NOMO-1 (cell line): ENCODE measurements around the gene ARL5C.
"Not testable (repeated sequence)": the region's sequence is repeated elsewhere in the genome, so short reads cannot be mapped to it uniquely, and the experiment has no call there.

Source experiments
- DNase-seq, 2 experiments: peaks; one replicate each; lab custom pipeline; 2025; ENCODE audit not compliant: unreplicated experiment in 2 of 2; lab: John Stamatoyannopoulos, UW

The ARL5C gene

DNA sequence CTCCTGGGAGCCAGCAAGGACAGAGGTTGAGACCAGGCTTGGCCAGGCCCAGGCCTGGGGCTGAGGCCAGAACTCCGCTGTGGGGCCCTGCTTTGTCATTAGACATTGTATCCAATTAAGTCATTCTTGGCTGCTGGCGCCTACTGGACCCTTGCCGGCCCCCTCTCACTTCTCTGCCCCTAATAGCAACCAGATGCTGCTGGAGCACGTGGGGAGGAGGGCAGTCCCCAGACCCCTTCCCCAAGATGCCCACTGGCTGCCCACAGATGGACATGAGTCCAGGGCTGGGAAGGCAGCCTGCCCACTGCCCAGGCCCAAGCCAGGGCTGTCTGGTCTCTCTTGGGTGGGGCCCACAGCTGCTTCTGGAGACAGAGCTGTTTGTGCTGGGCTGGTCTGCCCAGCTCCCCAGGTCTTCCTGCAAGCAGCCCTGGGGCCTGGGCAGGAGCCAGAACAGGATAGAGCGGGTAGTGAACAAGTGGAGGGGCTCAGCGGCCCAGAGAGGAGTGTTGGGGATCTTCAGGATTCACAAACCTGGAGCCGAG, 22.3 kb downstream of the ARL5C start:
- no peak for DNase-seq

DNA sequence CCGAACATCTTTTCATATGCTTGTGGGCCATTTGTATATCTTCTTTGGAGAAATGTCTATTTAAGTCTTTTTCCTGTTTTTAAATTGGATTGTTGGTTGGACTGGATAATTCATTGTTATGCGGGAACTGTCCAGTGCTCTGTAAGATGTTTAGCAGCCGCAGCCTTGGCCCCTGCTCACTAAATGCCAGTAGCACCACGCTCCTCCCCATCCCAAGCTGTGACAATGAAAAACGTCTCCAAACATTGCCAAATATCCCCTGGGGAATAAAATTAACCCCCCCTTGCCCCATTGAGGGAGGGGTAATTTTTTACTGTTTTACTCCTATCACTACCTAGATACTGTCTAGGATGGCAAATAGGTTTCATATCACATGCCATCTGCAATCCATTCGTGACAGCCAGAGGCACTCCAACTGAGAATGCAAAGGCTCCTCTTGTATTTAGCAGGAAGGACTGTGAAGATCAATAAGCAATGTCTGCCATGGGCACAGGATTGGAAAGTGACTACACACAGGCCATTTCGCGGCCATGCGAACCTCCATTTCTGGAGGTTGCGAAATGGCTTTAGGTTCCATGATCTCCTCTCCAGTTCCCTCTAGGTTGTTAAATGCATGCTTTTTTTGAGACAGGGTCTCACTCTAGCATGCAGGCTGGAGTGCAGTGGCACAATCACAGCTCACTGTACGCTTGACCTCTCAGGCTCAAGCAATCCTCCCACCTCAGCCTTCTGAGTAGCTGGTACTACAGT, 23.9 kb downstream of the ARL5C start:
- no peak for DNase-seq

DNA sequence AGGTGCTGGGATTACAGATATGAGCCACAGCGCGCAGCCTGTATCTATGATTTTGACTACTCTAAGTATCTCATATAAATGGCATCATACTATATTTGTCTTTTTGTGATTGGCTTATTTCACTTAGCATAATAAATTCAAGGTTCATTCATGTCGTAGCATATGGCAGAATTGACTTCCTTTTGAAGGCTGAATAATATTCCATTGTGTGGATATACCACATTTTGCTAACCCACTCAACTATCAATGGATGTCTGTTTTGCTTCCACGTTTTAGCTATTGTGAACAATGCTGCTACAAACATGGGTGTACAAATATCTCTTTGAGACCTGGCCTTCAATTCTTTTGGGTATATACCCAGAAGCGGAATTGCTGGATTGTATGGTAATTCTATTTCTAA, 24.7 kb downstream of the ARL5C start:
- no peak for DNase-seq

DNA sequence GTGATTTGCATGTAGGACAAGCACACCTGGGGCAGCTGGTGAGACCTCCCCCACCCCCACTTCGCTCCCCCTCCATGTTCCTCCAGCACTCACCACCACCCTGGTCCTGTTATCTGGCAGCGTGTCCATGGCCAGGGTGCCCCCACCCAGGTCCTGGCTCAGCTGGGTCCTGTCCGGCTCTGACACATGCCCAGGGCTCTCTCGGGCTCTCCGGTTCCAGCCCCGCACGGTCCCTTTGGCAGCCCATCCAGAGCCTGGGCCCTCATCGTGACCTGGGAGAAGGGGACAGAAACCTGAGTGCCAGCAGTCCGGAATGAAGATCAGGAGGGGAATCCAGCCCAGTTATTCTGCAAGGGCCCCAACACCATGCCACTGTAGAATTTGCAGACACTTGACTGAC, 26.4 kb downstream of the ARL5C start:
- no peak for DNase-seq

DNA sequence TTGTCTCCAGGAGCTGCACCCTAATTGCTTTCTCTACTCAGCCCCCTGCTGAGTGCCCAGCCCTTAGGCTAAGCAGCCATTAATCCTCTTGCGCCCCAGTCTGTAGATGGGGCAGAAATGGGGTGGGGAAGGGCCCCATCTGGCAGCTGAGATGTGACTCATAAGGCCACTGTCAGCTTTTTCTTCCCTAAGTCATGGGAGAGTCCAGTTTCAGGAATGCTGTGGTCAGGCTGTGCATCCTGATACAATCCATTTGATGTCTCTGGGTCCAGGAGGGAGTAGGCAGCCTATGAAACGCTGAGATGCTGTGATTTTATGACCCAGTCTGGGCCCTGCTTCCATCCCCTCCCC, 26.8 kb downstream of the ARL5C start:
- no peak for DNase-seq

DNA sequence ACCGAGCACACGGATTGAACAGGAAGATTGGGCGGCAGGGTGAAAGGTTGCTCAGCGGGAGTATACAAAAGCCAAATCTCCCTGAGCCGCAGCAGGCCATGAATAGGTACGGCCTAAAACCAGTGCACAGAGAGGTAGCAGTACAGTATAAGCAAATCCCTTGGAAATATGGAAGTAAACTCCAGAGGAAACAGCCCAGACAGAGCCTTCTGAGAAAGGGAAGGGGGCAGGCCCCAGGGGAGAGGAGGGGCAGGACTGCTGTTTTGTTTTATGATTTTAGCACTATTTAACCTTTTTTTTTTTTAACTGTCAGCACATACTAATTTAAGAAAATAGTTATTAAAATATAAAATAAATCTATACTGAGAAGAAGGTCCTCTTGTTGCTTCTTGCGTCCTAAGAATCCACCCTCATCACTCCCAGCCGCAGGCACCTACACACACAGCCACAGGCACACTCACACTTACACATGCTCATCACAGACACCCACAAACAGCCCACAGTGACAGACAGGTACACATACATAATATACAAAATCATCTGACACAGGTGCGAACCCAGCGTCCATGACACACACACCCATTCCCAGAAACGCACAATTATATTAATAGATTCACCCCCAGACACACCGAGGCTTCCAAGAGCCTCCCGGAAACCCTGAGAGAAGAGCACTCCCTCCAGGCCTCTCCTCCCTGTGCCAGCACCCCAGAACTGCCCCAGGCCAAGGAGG, 27.4 kb downstream of the ARL5C start:
- no peak for DNase-seq

DNA sequence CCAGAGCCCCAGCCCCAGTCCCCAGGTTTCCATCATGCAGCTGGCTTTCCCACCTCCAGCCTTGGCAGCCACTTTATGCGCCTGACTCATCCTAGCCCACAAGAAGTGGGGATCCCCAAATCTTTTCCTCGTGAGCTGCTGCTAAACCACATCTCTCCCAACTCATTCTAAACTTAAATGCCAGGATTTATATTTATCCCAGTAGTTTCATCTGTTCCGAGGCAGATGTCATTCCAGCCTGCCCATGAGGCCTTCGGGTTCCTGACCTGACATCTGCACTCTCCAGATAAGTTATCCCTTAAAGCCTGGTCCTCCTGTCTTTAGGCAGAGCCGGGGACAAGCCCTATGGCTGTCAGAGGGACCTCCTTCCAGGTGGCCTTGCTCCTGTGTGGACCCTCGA, 31.1 kb downstream of the ARL5C start:
- DNase-seq, result no peak

DNA sequence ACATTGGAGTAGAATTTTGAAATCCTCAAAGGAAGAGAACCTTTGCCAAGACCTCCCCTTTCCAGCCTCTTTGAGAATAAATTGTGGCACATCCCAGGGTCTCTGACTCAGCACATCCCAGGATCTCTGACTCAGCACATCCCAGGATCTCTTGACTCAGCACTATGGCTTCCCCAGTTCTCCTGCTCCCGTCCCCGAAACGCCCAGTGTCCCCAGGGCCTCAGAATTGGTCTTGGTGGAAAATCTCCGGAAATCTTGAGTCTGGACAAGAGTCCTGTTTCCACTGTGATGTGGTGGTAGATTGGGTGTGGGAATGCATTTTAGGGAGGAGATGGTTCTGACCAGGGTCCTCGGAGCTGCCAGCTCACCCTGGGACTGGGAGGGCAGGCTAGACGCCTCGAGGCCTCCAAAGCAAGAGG, 33.8 kb downstream of the ARL5C start:
- no peak for DNase-seq

DNA sequence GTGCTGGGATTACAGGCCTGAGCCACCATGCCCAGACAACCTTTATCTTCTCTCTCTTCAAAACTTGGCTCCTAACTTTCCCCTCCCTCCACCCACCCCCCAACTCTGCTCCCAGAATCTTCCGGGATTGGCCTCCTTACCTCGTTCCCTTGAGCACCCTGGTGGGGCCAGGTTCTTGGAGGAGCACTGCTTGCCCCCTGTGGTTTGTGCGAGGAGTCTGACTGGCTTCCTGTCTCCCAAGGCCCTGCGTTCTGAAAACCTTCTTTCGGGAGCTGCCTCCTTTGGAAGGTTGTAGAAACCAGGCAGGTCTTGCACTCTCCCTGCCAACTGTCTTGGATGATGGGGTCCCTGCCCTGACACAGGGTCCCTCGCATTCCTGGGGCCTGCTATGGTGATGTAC, 34.3 kb downstream of the ARL5C start:
- DNase-seq, result no peak

DNA sequence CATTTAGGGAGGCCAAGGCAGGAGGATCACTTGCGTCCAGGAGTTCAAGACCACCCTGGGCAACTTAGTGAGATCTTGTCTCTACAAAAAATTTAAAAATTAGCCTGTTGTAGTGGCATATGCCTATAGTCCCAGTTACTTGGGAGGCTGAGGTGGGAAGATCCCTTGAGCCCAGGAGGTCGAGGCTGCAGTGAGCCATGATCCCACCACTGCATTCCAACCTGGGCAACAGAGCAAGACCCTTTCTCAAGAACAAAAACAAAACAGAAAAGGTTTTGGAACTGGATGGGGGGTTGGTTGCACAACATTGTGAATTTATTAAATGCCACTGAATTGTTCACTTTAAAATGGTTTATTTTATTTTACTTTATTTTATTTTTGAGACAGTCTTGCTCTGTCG, 35.8 kb downstream of the ARL5C start:
- no peak for DNase-seq

DNA sequence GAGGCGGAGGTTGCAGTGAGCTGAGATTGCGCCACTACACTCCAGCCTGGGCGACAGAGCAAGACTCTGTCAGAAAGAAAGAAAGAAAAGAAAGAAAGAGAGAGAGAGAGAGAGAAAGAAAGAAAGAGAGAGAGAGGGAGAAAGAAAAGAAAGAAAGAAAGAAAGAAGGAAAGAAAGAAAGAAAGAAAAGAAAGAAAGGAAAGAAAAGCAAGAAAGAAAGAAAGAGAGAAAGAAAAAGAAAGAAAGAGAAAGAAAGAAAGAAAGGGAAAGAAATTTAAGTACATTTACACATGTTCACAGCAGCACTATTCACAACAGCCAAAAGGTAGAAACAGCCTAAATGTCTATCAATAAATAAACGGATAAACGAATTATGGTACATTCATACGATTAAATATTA, 36.4 kb downstream of the ARL5C start:
- DNase-seq, result not testable (repeated sequence)

DNA sequence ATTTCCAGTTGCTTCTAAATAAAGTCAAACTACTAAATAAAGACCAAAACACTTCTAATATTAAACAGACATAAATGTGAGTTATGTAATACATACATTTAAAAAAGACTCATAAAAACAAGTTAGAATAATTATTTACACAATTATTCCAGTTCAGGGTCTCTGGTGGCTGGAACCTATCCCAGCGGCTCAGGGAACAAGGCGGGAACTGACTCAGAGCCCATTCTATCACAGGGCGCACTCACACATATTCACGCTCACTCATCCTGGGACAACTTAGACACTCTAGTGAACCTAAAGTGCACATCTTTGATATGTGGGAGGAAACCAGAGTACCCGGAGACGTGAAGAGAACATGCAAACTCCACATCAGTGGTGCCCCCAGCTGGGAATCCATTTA, 39.5 kb downstream of the ARL5C start:
- no peak for DNase-seq

DNA sequence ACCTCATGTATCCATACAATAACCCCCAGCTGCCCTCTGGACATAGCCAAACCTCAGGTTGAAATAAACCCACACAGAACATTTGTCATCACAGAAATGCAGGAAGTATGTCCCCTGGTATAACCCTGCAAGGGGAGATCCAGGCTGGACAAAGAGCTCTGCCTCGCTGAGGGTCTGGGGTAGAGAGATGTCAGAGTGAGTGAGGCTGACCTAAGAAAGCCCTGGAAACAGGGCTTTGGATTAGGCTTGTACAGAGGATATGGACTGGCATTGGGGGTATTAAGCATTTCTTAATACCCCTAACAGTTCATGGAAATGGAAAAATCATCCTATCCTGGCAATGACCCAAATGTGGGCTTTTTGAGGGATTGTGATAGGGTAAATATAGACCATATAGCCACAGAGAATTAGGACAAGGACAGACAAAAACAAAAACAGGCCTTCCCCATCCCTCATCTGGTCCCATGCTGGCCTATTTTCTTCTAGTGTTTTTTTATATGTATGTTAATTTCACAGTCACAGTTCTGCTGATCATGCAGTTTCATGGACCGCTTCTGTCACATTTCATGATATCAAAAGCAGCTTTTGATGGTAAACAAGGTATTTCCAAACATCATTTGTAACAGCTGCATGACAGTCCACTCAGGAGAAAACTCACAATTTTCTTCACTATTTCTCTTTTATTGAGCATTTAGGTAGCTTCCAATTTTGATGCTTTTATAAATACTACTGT, 40.7 kb downstream of the ARL5C start:
- DNase-seq, result no peak

DNA sequence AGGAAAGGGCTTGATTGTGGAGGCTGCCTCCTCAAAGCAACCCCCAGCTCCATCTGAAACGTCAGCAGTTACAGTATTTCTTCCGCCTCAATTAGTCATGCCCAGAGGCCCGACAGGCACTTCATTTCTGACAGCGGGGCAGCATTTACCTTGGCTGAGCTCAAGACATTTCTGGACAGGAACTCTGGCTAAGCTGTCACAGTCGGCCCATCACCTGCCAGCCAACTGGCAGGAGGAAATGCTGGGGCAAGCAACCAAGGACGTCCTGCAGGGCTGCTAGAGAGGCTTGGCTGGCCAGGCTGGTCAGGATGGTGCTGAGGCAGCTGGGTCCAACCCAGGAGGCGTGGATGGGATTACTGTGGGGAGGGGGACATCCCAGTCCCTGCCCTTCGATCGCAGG, 42.3 kb downstream of the ARL5C start:
- DNase-seq, result no peak

DNA sequence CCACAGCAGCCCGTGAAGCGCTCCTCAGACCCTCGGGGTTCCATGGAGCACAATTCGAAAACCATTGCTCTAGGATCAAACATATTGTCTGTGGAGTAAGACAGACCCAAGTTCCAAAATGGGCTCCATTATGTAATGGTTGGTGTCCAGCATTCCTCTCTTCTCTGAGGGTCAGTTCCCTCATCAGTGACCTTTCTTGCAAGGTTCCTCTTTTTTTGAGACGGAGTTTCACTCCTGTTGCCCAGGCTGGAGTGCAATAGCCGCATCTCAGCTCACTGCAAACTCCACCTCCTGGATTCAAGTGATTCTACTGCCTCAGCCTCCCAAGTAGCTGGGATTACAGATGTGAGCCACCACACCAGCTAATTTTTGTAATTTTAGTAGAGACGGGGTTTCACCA, 43.0 kb downstream of the ARL5C start:
- DNase-seq, result peak in 1 of 2 experiments; percentile 21

DNA sequence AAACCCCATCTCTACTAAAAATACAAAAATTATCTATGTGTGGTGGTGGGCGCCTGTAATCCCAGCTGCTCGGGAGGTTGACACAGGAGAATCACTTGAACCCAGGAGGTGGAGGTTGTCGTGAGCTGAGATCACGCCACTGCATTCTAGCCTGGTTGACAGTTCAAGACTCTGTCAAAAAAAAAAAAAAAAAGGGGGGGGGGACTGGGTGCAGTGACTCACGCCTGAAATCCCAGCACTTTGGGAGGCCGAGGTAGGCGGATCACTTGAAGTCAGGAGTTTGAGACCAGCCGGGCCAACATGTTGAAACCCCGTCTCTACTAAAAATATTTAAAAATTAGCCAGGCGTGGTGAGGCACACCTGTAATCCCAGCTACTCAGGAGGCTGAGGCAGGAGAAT, 44.0 kb downstream of the ARL5C start:
- not testable (repeated sequence) for DNase-seq

DNA sequence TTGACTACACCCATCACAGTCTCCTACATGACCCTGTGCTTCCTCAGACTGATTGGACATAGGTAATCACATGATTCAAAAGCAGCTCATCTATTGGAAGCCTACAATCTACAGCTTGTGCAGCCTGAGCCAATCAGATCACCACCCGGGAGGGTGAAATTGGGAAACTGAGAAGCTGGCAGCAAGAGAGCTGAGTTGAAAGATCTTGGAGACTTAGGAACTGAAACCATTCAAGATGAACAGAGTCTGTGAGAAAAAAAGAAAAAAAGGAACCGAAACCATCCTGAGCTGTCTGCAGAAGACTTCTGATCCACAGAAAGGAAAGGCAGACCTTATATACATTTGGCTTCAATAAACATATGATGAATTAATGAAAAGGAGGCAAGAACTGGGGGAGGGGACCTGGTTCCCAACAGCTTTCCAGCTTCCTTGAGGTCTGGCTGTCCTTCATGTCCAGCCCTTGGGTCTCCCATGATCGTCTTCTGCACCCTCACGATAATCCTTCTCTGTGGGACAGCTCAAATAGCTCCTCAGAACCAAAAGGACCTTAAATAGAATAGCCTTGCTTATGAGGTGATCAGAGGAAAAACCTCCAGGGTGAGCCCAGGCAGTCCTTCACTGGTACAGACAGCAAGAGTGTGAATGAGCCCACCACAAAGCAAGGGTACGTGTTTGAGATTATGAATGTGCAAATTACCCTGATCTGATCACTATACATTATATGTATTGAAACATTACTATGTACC, 47.1 kb downstream of the ARL5C start:
- DNase-seq, result peak; percentile 80 to 96

DNA sequence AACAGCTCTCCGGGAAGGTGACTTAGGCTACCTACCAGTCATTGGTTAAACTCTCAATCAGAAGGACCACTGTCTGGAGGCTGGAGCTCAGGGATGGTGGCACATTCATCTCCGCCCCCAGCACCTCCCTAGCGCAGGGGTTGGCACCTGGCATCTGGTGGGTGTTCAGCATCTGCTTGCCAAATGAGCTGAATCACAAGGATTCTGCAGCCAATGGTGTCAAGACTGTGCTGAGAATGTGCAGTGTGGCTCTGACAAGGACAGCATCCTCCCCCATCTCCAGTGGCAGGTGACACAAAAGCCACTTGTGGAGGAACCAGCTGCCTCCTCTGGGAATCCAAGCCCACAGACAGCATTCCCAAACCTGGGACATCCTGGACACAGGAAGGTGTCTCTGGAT, 49.7 kb downstream of the ARL5C start:
- DNase-seq, result no peak

DNA sequence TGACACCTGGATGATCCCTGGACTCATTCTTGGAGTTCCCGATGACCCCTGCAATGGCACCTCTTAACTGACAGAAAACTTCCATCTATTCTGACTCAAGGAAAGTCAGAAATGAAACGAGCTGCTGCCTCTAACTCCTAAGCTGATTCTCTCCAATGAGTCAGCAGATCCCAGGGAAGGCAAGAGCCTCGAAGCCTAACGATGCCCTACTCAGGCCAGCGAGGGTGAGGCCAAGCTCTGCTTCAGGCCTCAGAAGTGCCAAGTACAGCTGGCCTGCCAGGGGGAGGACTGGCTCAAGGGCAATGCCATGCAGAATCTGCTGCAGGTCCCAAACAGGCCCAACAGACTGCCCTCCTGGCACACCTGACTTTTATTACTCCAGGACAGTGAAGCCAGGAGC, 50.8 kb downstream of the ARL5C start:
- no peak for DNase-seq

DNA sequence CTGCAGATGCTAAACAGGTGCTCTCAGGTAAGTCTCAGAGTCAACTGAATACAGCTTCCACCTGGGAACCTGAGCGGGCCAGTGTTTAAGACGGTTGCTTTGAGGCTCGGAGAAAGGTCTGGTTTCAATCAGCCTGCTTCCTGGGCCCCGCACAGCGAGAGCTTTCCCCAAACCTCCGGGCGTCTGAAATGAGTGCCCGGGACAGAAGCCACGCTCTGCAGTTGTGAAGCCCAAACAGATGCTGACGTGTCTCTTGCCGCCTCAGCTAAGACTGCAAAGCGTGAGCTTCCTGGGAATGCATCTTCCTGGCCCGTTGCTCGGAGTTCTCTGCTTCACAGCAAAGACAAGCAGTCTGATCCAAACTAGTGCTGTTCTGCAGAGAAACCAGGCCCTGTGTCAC, 51.2 kb downstream of the ARL5C start:
- DNase-seq, result no peak

DNA sequence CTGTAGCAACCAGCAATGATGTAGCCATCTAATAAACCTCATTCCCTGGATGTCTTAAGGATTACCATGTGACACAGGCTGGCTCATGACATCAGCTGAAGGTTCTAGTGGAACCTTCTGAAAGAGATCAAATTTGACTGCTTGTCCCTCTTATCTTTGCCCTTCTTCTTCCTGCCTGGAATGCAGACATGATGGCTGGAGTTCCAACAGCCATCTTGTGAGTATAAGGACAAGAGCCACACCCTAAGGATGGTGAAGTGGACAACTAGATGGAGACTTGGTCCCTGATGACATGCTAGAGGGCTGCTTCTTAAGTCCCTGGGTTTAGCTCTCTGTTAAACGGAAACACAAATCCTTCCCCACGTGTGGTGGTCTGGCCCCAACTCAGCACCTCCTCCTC, 52.1 kb downstream of the ARL5C start:
- no peak for DNase-seq
